ENCODE results near the gene PPID. TPM values are rescaled to one million over a fixed set of nuclear protein-coding genes. Genes with fewer than 3 reads are reported as not detected.
"Not testable (repeated sequence)": the region's sequence is repeated elsewhere in the genome, so short reads cannot be mapped to it uniquely, and the experiment has no call there.

Gene PPID
- total RNA-seq, 1 donor from 2014 or later: 39.2 TPM

DNA sequence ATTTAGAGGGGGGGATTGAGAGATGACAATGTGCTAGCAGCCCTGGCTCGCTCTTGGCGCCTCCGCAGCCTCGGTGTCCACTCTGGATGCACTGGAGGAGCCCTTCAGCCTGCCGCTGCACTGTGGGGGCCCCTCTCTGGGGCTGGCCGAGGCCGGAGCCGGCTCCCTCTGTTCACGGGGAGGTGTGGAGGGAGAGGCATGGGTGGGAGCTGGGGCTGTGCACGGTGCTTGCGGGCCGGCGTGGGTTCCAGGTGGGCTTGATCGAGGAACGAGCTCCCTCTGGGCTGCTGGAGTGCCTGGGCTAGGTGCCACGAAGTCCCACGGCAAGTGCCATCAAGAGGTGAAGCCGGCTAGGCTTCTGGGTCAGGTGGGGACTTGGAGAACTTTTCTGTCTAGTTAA lies 58.4 kb downstream of the PPID start:
- peaks cover 4% of the 10 kb centered on the region for H3K4me1 ChIP-seq
- no peaks in the 10 kb centered on the region for H3K36me3 ChIP-seq
- intact Hi-C loops (cut with micrococcal nuclease): no loop called here
- H3K4me3 ChIP-seq: no peak overlapping the region
- H3K27ac ChIP-seq (replicated peaks): no peak overlapping the region
- DNase-seq: no peak
- H3K27me3 ChIP-seq (ENCODE audit: low read depth): no peaks in the 10 kb centered on the region
- TF ChIP-seq, protein P1, sequence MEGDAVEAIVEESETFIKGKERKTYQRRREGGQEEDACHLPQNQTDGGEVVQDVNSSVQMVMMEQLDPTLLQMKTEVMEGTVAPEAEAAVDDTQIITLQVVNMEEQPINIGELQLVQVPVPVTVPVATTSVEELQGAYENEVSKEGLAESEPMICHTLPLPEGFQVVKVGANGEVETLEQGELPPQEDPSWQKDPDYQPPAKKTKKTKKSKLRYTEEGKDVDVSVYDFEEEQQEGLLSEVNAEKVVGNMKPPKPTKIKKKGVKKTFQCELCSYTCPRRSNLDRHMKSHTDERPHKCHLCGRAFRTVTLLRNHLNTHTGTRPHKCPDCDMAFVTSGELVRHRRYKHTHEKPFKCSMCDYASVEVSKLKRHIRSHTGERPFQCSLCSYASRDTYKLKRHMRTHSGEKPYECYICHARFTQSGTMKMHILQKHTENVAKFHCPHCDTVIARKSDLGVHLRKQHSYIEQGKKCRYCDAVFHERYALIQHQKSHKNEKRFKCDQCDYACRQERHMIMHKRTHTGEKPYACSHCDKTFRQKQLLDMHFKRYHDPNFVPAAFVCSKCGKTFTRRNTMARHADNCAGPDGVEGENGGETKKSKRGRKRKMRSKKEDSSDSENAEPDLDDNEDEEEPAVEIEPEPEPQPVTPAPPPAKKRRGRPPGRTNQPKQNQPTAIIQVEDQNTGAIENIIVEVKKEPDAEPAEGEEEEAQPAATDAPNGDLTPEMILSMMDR (IDR thresholded peaks at IDR 0.05; ENCODE audit: borderline replicate concordance): no peak
- H3K9me3 ChIP-seq (replicated peaks): no peaks in the 10 kb centered on the region

DNA sequence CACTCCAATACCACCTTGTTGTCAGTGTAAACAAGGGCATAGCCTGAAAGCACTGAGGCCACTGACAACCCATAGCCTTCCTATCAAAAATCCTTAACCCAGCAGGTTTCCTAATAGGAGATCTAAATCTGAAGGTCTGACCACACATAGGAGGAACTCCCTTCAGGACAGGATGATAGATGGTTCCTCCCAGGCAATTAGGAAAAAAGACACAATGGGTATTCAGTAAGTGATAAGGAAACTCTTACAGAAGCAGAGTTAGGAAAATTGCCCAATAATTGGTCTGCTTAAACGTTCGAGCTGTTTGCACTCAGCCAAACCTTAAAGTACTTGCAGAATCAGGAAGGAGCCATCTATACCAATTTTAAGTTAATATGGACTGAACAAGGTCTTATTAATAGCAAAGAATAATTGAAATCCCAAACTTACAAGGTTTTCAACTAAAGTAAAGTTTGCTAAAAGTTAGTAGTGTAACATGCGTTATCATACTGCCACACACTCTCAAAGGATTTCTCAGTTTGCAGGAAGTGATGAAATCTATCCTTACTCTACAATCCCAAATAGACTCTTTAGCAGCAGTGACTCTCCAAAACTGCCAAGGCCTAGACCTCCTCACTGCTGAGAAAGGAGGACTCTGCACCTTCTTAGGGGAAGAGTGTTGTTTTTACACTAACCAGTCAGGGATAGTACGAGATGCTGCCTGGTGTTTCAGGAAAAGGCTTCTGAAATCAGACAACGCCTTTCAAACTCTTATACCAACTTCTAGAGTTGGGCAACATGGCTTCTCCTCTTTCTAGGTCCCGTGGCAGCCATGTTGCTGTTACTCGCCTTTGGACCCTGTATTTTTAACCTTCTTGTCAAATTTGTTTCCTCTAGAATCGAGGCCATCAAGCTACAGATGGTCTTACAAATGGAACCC lies 59.2 kb downstream of the PPID start:
- H3K36me3 ChIP-seq; intact Hi-C loops (cut with micrococcal nuclease); H3K4me1 ChIP-seq; DNase-seq; H3K27ac ChIP-seq (replicated peaks); H3K4me3 ChIP-seq; H3K9me3 ChIP-seq (replicated peaks); H3K27me3 ChIP-seq (ENCODE audit: low read depth): not testable (repeated sequence)

DNA sequence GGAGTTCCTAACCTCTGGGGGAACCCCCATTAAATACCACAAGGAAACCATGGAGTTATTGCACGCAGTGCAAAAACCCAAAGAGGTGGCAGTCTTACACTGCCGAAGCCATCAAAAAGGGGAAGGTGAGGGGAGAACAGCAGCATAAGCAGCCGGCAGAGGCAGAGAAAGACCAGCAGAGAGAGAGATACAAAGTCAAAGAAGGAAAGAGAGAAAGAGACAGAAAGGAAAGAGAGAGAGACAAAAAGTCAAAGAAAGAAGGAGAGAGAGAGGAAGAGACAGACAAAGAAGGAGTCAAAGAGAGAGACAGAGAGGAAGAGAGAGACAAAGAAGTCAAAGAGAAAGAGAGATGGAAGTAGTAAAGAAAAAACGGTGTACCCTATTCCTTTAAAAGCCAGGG lies 59.9 kb downstream of the PPID start:
- H3K36me3 ChIP-seq; H3K9me3 ChIP-seq (replicated peaks); H3K4me1 ChIP-seq; H3K4me3 ChIP-seq; H3K27me3 ChIP-seq (ENCODE audit: low read depth); intact Hi-C loops (cut with micrococcal nuclease); DNase-seq; H3K27ac ChIP-seq (replicated peaks): not testable (repeated sequence)

Other genes starting within 250 kb of the PPID start
- not detected for gene RXFP1, start 201.5 kb downstream of the PPID start, total RNA-seq
- gene C4orf46, start 51.5 kb downstream of the PPID start, total RNA-seq: 3.4 TPM
- 283 TPM for gene ETFDH, start 51.1 kb downstream of the PPID start, total RNA-seq
- 44.0 TPM for gene FNIP2, start 45.6 kb upstream of the PPID start, total RNA-seq

Measured in left ventricle myocardium inferior (tissue), 1 donor.